ENCODE measurements around the gene SIAH2. TPM values are rescaled to one million over a fixed set of nuclear protein-coding genes. Genes with fewer than 3 reads are reported as not detected.

The SIAH2 gene
- total and polyA plus RNA-seq, 2 experiments from 2014 or later: 6.3 to 28.8 TPM

- TF ChIP-seq ZNF462 (CRISPR knock-in tag; IDR thresholded peaks at IDR 0.05) (no peak), REST (IDR thresholded peaks at IDR 0.05; ENCODE audit: unreplicated experiment) (no peak), CREB1 (CRISPR knock-in tag; IDR thresholded peaks at IDR 0.05; ENCODE audit: low read depth) (no peak), NANOG (IDR thresholded peaks at IDR 0.05; ENCODE audit: borderline replicate concordance) (no peak), EZH2 (IDR thresholded peaks at IDR 0.05; ENCODE audit: low read depth, unreplicated experiment) (no peak), POLR2AphosphoS5 (IDR thresholded peaks at IDR 0.05; ENCODE audit: low read depth) (no peak), ZNF114 (CRISPR knock-in tag; IDR thresholded peaks at IDR 0.05) (no peak), STAT1 (IDR thresholded peaks at IDR 0.05; ENCODE audit: unreplicated experiment) (no peak)
Observed at GRCh38 chr3:150733373-150733935, 29.5 kb downstream of the SIAH2 start (continued).
